Renal pelvis (tissue), 4 donors: Measurements from ENCODE around the gene EPHB3. TPM values are rescaled to one million over a fixed set of nuclear protein-coding genes. Genes with fewer than 3 reads are reported as not detected.

Experiments used
- DNase-seq: peaks from one replicate; pipeline ENCODE4 v3.0.0-alpha.2; 2013
- polyA plus RNA-seq, 3 donors: library from polyadenylated mRNA; unstranded; fragments of 120-200 nt; gene quantifications; one replicate each; pipeline ENCODE4 v1.2.1, GENCODE V29; 2013; ENCODE audit not compliant: insufficient read length in 3 of 3

The EPHB3 gene
- polyA plus RNA-seq, 3 donors: 25.4 to 33.2 (median 29.1) TPM

GRCh38 chr3:184540777-184541681 is 20.6 kb upstream of the EPHB3 start:
- DNase-seq: no peak

GRCh38 chr3:184541886-184542562 is 19.6 kb upstream of the EPHB3 start:
- no peak for DNase-seq

GRCh38 chr3:184542577-184542976 is 19.0 kb upstream of the EPHB3 start:
- DNase-seq: no peak

- no peak for DNase-seq
Observed at GRCh38 chr3:184543256-184543655, 18.3 kb upstream of the EPHB3 start.

- peak; percentile 85 for DNase-seq
Observed at GRCh38 chr3:184543843-184544512, 17.6 kb upstream of the EPHB3 start.

- DNase-seq: no peak
Observed at GRCh38 chr3:184544513-184544861, 17.1 kb upstream of the EPHB3 start.

- DNase-seq: no peak
Observed at GRCh38 chr3:184545769-184546168, 15.8 kb upstream of the EPHB3 start.

GRCh38 chr3:184546252-184546651 is 15.3 kb upstream of the EPHB3 start:
- DNase-seq: no peak

GRCh38 chr3:184549796-184550577 is 11.6 kb upstream of the EPHB3 start:
- DNase-seq: no peak

- DNase-seq: no peak
Observed at GRCh38 chr3:184551103-184551502, 10.5 kb upstream of the EPHB3 start.

- DNase-seq: no peak
Observed at GRCh38 chr3:184551614-184552256, 9.8 kb upstream of the EPHB3 start.

- no peak for DNase-seq
Observed at GRCh38 chr3:184552296-184552695, 9.3 kb upstream of the EPHB3 start.

GRCh38 chr3:184552863-184553262 is 8.7 kb upstream of the EPHB3 start:
- no peak for DNase-seq

- DNase-seq: no peak
Observed at GRCh38 chr3:184553385-184553784, 8.2 kb upstream of the EPHB3 start.

GRCh38 chr3:184554461-184554860 is 7.1 kb upstream of the EPHB3 start:
- DNase-seq: no peak

GRCh38 chr3:184556582-184557347 is 4.8 kb upstream of the EPHB3 start:
- DNase-seq: no peak

- no peak for DNase-seq
Observed at GRCh38 chr3:184557348-184557950, 4.1 kb upstream of the EPHB3 start.

- no peak for DNase-seq
Observed at GRCh38 chr3:184558726-184559125, 2.9 kb upstream of the EPHB3 start.

- DNase-seq: no peak
Observed at GRCh38 chr3:184559336-184559735, 2.2 kb upstream of the EPHB3 start.

- no peak for DNase-seq
Observed at GRCh38 chr3:184560531-184560930, 1.1 kb upstream of the EPHB3 start.
